Osteoblast (primary cell): ENCODE measurements around the gene EVI5. TPM values are rescaled to one million over a fixed set of nuclear protein-coding genes. Genes with fewer than 3 reads are reported as not detected.

Experiments used
- DNase-seq: peaks from one replicate; pipeline ENCODE4 v3.0.0; 2011; ENCODE audit warnings: low spot score, mixed read lengths; ENCODE audit not compliant: insufficient read length; ENCODE audit errors: missing footprints
- H2AFZ ChIP-seq: 2 replicates; pipeline ENCODE4 v1.6.0; 2011; ENCODE audit warnings: mild to moderate bottlenecking, low read length
- H3K27ac ChIP-seq: 2 replicates; pipeline ENCODE4 v1.5.1; 2011; ENCODE audit warnings: mild to moderate bottlenecking, low read depth, low read length, moderate library complexity
- H3K27me3 ChIP-seq: 2 replicates; pipeline ENCODE4 v1.6.0; 2012; ENCODE audit warnings: mild to moderate bottlenecking, control low read depth, inconsistent platforms, low read length, moderate library complexity; ENCODE audit not compliant: insufficient read depth
- H3K36me3 ChIP-seq: 2 replicates; pipeline ENCODE4 v1.5.1; 2011; ENCODE audit warnings: mild to moderate bottlenecking, low read length, control low read depth, moderate library complexity; ENCODE audit not compliant: insufficient read depth
- H3K4me1 ChIP-seq: 2 replicates; pipeline ENCODE4 v1.5.1; 2011; ENCODE audit warnings: mild to moderate bottlenecking, low read length, control low read depth, moderate library complexity; ENCODE audit not compliant: insufficient read depth
- H3K4me2 ChIP-seq: 2 replicates; pipeline ENCODE4 v1.6.0; 2011; ENCODE audit warnings: mild to moderate bottlenecking, low read length; ENCODE audit not compliant: insufficient read depth
- H3K4me3 ChIP-seq: fragments of 200-600 bp; sonication (generic); 3 replicates; pipeline ENCODE4 v1.5.1; 2012; ENCODE audit warnings: mild to moderate bottlenecking, low read length, inconsistent platforms; ENCODE audit not compliant: insufficient read depth
- H3K79me2 ChIP-seq: 2 replicates; pipeline ENCODE4 v1.6.0; 2012; ENCODE audit warnings: mild to moderate bottlenecking, low read length, control low read depth, inconsistent platforms; ENCODE audit not compliant: insufficient read depth
- H3K9me3 ChIP-seq: 2 replicates; pipeline ENCODE4 v1.5.1; 2011; ENCODE audit warnings: low read depth, low read length, control low read depth
- H4K20me1 ChIP-seq: 2 replicates; pipeline ENCODE4 v1.6.0; 2012; ENCODE audit warnings: mild to moderate bottlenecking, low read length, control low read depth; ENCODE audit not compliant: insufficient read depth
- CTCF ChIP-seq: IDR thresholded peaks from 2 replicates; pipeline ENCODE4 v1.5.1; 2011; ENCODE audit warnings: mild to moderate bottlenecking, low read depth, low read length, moderate library complexity; ENCODE audit errors: extremely low read depth
- total RNA-seq: library from RNA; depleted of rRNA; stranded (reverse); fragments of >200 nt; gene quantifications from 2 replicates; pipeline ENCODE4 v1.2.3, GENCODE V29; 2012

The EVI5 gene
- total RNA-seq, 1 donor = 51.8 TPM

GRCh38 chr1:92803140-92803887 lies 18.4 kb upstream of the EVI5 start:
- no peak overlapping the region for H3K27ac ChIP-seq
- H3K9me3 ChIP-seq = no peaks in the 10 kb centered on the region
- H2AFZ ChIP-seq = no peak overlapping the region
- no peak for DNase-seq
- peaks cover 15% of the 10 kb centered on the region for H3K4me1 ChIP-seq
- H3K4me3 ChIP-seq = no peak overlapping the region
- TF ChIP-seq CTCF = no peak
- H3K36me3 ChIP-seq = no peaks in the 10 kb centered on the region
- no peak overlapping the region for H3K4me2 ChIP-seq
- H4K20me1 ChIP-seq = no peaks in the 10 kb centered on the region
- H3K27me3 ChIP-seq = no peaks in the 10 kb centered on the region
- H3K79me2 ChIP-seq = no peaks in the 10 kb centered on the region

- TF ChIP-seq CTCF = no peak
- H3K9me3 ChIP-seq = no peaks in the 10 kb centered on the region
- no peaks in the 10 kb centered on the region for H3K79me2 ChIP-seq
- peak; percentile 69 for DNase-seq
- no peaks in the 10 kb centered on the region for H3K27me3 ChIP-seq
- no peak overlapping the region for H3K4me2 ChIP-seq
- peaks cover 15% of the 10 kb centered on the region for H3K4me1 ChIP-seq
- no peaks in the 10 kb centered on the region for H4K20me1 ChIP-seq
- no peaks in the 10 kb centered on the region for H3K36me3 ChIP-seq
- H3K27ac ChIP-seq = peak overlapping the region; percentile 50
- no peak overlapping the region for H2AFZ ChIP-seq
- H3K4me3 ChIP-seq = no peak overlapping the region
Measured at GRCh38 chr1:92797961-92798360, 13.1 kb upstream of the EVI5 start.

- Histone ChIP-seq H3K9me3 (no peaks in the 10 kb centered on the region), H3K4me1 (peaks cover 15% of the 10 kb centered on the region), H3K79me2 (no peaks in the 10 kb centered on the region), H3K4me3 (no peak overlapping the region), H4K20me1 (no peaks in the 10 kb centered on the region), H3K27me3 (peaks cover 5% of the 10 kb centered on the region), H3K27ac (peak overlapping the region; percentile 50), H2AFZ (no peak overlapping the region), H3K4me2 (no peak overlapping the region), H3K36me3 (no peaks in the 10 kb centered on the region)
- DNase-seq = no peak
- TF ChIP-seq CTCF = no peak
Measured at GRCh38 chr1:92797297-92797696, 12.4 kb upstream of the EVI5 start.

- Histone ChIP-seq H3K9me3 (no peaks in the 10 kb centered on the region), H2AFZ (no peak overlapping the region), H3K4me2 (no peak overlapping the region), H3K36me3 (no peaks in the 10 kb centered on the region), H3K4me3 (no peak overlapping the region), H4K20me1 (no peaks in the 10 kb centered on the region), H3K27me3 (peaks cover 19% of the 10 kb centered on the region), H3K27ac (no peak overlapping the region), H3K4me1 (peaks cover 15% of the 10 kb centered on the region), H3K79me2 (no peaks in the 10 kb centered on the region)
- TF ChIP-seq CTCF = no peak
- no peak for DNase-seq
Measured at GRCh38 chr1:92795166-92795565, 10.3 kb upstream of the EVI5 start.
